ENCODE data around the gene MBOAT7. TPM values are rescaled to one million over a fixed set of nuclear protein-coding genes. Genes with fewer than 3 reads are reported as not detected.

MBOAT7 gene
- total and polyA plus RNA-seq, 2 donors (not counting 3 experiments of a cell fraction or from before 2014, with no cell fraction given), result 204 to 218 TPM

DNA sequence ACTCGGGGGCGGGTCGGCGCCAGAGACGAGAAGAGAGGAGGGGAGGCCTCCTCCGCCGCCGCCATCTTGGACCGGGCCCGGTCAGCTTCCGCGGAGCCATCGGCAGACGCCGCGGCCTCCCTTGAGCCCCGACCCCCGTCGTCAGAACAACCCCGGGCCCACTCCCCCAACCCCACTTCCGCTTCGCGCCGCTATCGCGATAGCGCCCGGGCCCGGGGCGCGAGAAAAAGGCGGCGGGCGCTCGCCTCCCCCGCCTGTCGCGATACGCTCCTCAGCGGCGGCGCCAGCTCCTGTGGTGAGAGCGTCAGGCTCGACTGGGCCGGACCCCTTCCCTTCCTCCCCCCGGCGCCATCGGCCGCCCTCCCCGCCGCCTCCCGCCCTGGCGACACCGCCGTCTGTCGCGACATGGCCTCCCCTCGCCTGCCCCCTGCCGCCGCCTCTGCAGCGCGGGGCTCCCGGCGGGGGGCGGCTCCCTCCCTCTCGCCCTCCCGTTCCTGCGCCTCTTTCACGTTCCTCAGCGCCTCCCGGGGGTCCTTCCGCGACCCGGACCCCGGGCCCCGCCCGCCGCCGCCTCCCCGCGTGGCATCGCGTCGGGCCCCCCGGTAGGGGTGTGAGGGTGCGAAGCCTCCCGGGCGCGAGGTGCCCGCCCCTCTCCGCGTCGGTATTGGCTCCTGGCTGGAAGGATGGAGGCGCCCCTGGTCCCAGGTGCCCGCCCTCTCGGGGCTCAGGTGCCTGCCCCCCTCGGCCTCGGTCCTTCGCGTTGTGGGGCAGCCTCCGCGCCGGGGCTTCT, 51.5 kb downstream of the MBOAT7 start, which contains the start of gene CNOT3:
Gene CNOT3, plus strand, starts transcription at position 64 of the 790 bp plus-strand sequence. CDS start 5,217 bp downstream, outside the sequence.
- Histone ChIP-seq H2AFZ (ENCODE audit: low read depth, low read length) (peak within 1 kb of the TSS; percentile 94), H3K4me1 (ENCODE audit: control insufficient read depth, extremely low read depth, insufficient read depth, low read length) (peaks cover 17% of the 10 kb centered on the region), H3K27ac (ENCODE audit: insufficient read depth, low read depth, low read length) (peak within 1 kb of the TSS; percentile 71), H3K4me2 (ENCODE audit: insufficient read depth, low read length) (peak within 1 kb of the TSS; percentile 94), H3K9me3 (replicated peaks; ENCODE audit: control insufficient read depth, insufficient read depth, low read length) (no peaks in the 10 kb centered on the region), H3K36me3 (ENCODE audit: control insufficient read depth in 2 of 2, extremely low read depth in 1 of 2, insufficient read depth in 2 of 2, low read length in 2 of 2) (peaks cover 6 to 7% of the 10 kb centered on the region in 2 experiments), H3K27me3 (ENCODE audit: control insufficient read depth in 2 of 2, insufficient read depth in 2 of 2, low read length in 2 of 2) (no peaks in the 10 kb centered on the region), H4K20me1 (replicated peaks; ENCODE audit: control insufficient read depth, extremely low read depth, insufficient read depth, low read length) (no peaks in the 10 kb centered on the region), H3K9ac (replicated peaks; ENCODE audit: extremely low read depth, insufficient read depth, low read length) (peak within 1 kb of the TSS; percentile 94), H3K9me1 (replicated peaks; ENCODE audit: control insufficient read depth, extremely low read depth, insufficient read depth, low read length) (no peaks in the 10 kb centered on the region), H3K79me2 (ENCODE audit: control insufficient read depth, insufficient read depth, low read length) (peaks cover 48% of the 10 kb centered on the region), H3K4me3 (replicated peaks in 1 of 3; ENCODE audit: insufficient read depth in 1 of 3, low read depth in 1 of 3, low read length in 3 of 3) (peak within 1 kb of the TSS; percentile 66 to 98 (median 69))
- BruUV-seq (replicated peaks), result no TSS peak
- intact Hi-C loops (cut with micrococcal nuclease) (loop anchor here (1.0 to 2.0 kb wide), 7 partner anchors 21 to 296 kb away; partner anchors contain the start of genes LENG1, MYADM, NDUFA3 and PRPF31), dilution Hi-C loops (cut with MboI; ENCODE audit: extremely low pct_ligation_motif_present, low sequenced_read_pairs) (no loop called here)
- CTCF ChIA-PET, result interaction anchor here (0.9 to 1.7 kb wide), 12 partner anchors 10 to 345 kb away, joined by 3 to 12 read pairs (median 6); partner anchors contain the start of gene LENG1
- no peak for TF ChIP-seq FOS (IDR thresholded peaks at IDR 0.05; ENCODE audit: borderline replicate concordance, insufficient read depth, low read length)
- TF ChIP-seq, protein P1, sequence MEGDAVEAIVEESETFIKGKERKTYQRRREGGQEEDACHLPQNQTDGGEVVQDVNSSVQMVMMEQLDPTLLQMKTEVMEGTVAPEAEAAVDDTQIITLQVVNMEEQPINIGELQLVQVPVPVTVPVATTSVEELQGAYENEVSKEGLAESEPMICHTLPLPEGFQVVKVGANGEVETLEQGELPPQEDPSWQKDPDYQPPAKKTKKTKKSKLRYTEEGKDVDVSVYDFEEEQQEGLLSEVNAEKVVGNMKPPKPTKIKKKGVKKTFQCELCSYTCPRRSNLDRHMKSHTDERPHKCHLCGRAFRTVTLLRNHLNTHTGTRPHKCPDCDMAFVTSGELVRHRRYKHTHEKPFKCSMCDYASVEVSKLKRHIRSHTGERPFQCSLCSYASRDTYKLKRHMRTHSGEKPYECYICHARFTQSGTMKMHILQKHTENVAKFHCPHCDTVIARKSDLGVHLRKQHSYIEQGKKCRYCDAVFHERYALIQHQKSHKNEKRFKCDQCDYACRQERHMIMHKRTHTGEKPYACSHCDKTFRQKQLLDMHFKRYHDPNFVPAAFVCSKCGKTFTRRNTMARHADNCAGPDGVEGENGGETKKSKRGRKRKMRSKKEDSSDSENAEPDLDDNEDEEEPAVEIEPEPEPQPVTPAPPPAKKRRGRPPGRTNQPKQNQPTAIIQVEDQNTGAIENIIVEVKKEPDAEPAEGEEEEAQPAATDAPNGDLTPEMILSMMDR (IDR thresholded peaks at IDR 0.05; ENCODE audit: extremely low read depth in 1 of 2, insufficient read depth in 1 of 2, low read depth in 1 of 2, low read length in 2 of 2), result peak in 1 of 2 donors; percentile 10
- no peak for TF ChIP-seq EZH2 (IDR thresholded peaks at IDR 0.05; ENCODE audit: borderline replicate concordance, low read depth, low read length, severe bottlenecking)
- no peak for TF ChIP-seq MAX (IDR thresholded peaks at IDR 0.05; ENCODE audit: insufficient read depth, insufficient read length)
- peak; percentile 84 for TF ChIP-seq POLR2AphosphoS5 (IDR thresholded peaks at IDR 0.05; ENCODE audit: insufficient read depth, low read depth, low read length)
- TF ChIP-seq GATA2 (IDR thresholded peaks at IDR 0.05; ENCODE audit: insufficient read depth, insufficient read length, low read depth, low read length), result no peak
- no peak for TF ChIP-seq JUN (IDR thresholded peaks at IDR 0.05; ENCODE audit: borderline replicate concordance, insufficient read depth, insufficient read length, low read depth)
- TF ChIP-seq MYC (IDR thresholded peaks at IDR 0.05; ENCODE audit: low read depth, low read length), result no peak
- TF ChIP-seq POLR2A (IDR thresholded peaks at IDR 0.05; ENCODE audit: low read depth, low read length), result peak; percentile 72
- DNase-seq (ENCODE audit: low read depth, low spot score) (no peak), FAIRE-seq (no peak)
- POLR2A ChIA-PET, result interaction anchor here (0.5 to 1.7 kb wide), 10 partner anchors 14 to 270 kb away, joined by 3 to 13 read pairs (median 6); partner anchors contain the start of genes MBOAT7, MYADM, PRPF31 and RPS9
